Esophagus mucosa (tissue), 1 donor: ENCODE data around the gene CFAP300. TPM values are rescaled to one million over a fixed set of nuclear protein-coding genes. Genes with fewer than 3 reads are reported as not detected.

ENCODE experiments used
- total RNA-seq: library from RNA; stranded (reverse); gene quantifications from one replicate; pipeline ENCODE4 v1.2.4, GENCODE V29; 2023
- donor health status: DM: yes; HTN: yes; CAD: no.

Gene CFAP300
- total RNA-seq, 1 donor from 2014 or later: 0.80 TPM

Other genes with a start within 250 kb of the CFAP300 start
- gene CEP126, start 132.4 kb upstream of the CFAP300 start, total RNA-seq: 1.2 TPM
- not detected for gene ANGPTL5, start 130.9 kb upstream of the CFAP300 start, total RNA-seq
- 95.2 TPM for gene YAP1, start 63.0 kb downstream of the CFAP300 start, total RNA-seq